NCI-H524 treated with DMSO at 0.1 percent for 48 hours (cell line): ENCODE measurements around the gene FAM151A.

Experiments used
- DNase-seq: peaks from one replicate; lab custom pipeline; 2025; lab: John Stamatoyannopoulos, UW

FAM151A gene

GRCh38 chr1:54623216-54624007, at the start of gene FAM151A:
FAM151A (minus strand) TSS chr1:54623525; CDS start chr1:54623395, 130 bp downstream.
- no peak for DNase-seq

GRCh38 chr1:54671985-54672608, 48.8 kb upstream of the FAM151A start:
- no peak for DNase-seq

DNA sequence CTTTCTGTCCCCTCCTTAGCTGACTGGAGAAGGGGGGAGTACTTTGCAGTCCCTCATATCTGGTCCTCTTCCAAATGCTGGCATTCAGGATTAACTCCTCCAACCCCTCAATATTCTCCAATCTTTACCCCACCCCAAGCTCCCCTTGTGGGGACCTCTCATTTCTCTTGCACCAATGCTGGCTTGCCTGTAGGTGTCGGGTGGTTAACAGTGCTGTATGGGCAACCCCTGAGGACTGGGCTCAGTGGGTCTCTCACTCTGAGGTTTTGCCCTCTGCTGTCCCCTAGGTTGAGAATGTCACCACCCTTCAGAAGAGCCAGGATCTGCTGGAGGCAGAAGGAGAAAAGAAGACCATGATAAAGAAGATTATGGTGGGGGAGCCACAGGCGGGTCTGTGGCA, 45.2 kb upstream of the FAM151A start:
- no peak for DNase-seq

- no peak for DNase-seq
These were observed 44.5 kb upstream of the FAM151A start for GRCh38 chr1:54667797-54668196.

GRCh38 chr1:54666333-54666732, 43.0 kb upstream of the FAM151A start:
- no peak for DNase-seq

- DNase-seq, result no peak
These were observed 42.5 kb upstream of the FAM151A start for GRCh38 chr1:54665852-54666251.

DNA sequence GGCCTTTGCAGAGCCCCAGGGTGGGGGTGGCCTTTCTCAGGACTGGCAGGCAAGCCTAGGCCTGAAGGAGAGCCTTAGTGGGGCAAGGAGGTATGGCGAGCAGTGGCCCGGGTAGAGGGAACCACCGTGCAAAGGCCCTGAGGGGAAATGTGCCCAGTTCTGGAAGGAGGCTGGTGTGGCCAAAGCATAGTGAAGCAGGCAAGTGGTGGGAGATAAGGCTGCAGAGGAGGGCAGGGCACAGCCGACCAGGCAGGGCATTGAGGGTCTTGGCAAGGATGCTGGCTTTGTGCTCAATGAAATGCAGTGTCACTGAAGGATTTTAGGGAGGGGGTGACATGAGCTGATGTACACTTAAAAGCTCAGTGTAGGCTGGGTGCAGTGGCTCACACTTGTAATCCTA, 41.0 kb upstream of the FAM151A start:
- no peak for DNase-seq

DNA sequence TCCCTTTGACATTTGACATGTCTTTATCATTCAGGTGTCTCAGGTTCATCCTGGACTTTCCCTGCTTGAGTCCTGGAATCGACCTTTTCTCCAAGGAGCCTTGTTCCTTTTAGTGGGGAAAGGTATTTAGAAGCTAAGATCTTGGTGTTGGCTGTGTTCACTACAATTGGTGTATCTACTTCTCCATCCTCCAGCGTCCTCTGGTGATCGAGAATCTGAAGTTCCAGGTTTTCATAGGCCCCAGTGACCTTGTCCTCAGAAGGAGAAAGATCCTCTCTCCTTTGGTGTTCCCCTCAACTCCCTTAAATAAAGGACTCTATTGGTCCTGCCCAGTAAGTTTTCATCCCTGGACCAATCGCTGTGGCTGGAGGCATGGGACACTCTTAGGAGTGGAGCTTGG, 40.4 kb upstream of the FAM151A start:
- DNase-seq, result no peak

DNA sequence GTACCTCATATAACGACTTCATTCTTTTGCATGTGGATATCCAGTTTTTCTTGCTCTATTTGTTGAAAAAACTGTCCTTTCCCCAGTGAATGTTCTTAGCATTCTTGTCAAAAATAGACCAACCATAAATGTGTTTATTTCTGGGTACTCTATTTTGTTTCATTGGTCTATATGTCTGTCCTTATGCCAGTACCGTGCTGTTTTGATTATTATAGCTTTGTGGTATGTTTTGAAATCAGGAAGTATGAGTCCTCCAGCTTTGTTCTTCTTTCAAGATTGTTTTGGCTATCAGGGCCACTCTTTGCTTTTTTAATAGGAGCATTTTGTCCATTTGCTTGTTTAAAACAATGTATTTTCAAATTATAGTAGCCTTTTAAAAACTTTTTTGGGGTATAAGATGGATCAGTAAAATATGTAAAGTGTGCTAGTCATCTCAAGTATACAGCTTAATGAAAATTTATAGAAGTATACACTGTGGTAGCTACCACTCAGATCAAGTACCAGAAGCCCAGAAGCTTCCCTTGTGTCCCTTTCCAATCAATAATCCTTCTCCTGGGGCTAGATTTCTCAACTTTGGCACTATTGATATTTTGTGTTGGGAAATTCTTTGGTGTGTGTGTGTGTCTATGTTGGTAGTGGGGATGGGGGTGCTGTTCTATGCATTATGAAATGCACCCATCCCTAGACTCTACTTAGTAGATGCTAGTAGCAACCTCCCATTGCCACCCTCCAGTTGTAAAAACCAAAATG, 35.0 kb upstream of the FAM151A start:
- DNase-seq, result no peak

- no peak for DNase-seq
These were observed 29.7 kb upstream of the FAM151A start for GRCh38 chr1:54653036-54653435.

DNA sequence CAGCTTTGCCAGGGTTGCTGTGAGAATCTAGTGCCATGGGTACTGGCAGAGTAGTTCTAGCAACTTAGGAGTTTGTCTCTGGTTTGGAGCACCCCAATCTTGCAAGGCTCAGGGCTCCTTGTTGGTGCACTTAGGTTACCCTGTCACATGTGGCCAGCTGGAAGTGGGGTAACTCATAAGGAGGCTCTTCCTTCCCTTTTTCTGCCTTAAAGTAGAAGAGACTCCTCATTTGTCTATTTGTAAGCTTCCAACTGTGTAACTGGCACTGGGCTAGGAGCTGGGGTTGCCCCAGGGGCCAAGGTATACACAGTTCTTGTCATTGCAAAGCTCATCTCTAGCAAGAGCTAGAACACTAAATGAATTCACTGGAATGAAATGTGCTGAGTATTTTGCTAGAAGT, 28.8 kb upstream of the FAM151A start:
- DNase-seq, result no peak

DNA sequence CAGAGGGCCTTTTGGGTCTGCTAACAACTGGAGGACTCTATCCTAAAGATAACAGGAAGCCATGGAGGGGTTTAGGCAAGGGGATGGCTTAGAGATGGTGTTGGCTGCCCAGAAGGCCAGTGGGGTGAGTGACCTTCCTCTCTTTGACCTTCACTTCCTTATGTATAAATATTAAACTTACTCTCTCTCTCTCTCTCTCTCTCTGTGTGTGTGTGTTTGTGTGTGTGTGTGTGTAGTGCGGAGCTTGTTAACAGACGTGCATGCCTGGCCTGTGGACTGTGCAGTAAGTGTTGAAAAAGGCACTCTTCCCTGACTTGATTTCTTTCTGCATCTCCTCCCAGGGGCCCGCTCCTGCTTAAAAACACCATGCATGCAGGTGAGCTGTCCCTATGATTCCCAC, 28.3 kb upstream of the FAM151A start:
- no peak for DNase-seq

DNA sequence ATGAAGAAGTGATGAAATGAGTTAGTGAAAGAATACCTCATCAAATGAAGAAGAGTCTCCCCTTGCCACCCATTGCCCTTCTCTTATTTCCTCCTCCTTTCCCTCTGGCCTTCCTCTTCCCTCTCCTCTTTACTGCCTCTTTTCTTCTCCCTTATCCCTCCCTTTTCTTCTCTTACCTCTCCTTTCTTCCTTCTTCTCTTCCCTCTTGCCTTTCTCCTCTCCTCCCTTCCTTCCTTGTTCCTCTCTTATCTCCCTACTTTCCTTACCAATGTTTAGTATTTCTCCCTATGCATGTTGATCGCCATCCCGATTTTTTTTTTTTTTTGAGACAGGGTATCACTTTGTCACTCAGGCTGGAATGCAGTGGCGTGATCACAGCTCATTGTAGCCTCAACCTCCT, 27.1 kb upstream of the FAM151A start:
- DNase-seq, result no peak

DNA sequence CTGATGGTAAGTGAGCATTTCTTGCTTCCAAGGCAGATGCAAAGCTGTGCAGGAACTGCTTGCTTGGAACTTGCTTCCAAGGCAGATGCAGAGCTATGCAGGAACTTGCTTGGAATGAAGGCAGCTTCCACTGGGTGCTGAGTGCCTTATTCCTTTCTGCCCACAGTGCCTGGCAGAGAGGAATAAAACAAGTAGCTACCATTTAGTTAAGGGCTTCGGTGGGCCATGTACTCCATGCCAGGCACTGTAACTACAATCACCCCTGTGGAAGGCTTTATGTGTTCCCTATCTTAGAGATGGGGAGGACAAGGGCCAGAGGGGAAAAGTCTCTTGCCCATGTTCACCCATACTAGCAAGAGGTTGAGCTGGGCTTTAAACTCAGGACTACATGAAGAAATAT, 26.6 kb upstream of the FAM151A start:
- no peak for DNase-seq

- DNase-seq, result no peak
These were observed 26.0 kb upstream of the FAM151A start for GRCh38 chr1:54649130-54649898.

DNA sequence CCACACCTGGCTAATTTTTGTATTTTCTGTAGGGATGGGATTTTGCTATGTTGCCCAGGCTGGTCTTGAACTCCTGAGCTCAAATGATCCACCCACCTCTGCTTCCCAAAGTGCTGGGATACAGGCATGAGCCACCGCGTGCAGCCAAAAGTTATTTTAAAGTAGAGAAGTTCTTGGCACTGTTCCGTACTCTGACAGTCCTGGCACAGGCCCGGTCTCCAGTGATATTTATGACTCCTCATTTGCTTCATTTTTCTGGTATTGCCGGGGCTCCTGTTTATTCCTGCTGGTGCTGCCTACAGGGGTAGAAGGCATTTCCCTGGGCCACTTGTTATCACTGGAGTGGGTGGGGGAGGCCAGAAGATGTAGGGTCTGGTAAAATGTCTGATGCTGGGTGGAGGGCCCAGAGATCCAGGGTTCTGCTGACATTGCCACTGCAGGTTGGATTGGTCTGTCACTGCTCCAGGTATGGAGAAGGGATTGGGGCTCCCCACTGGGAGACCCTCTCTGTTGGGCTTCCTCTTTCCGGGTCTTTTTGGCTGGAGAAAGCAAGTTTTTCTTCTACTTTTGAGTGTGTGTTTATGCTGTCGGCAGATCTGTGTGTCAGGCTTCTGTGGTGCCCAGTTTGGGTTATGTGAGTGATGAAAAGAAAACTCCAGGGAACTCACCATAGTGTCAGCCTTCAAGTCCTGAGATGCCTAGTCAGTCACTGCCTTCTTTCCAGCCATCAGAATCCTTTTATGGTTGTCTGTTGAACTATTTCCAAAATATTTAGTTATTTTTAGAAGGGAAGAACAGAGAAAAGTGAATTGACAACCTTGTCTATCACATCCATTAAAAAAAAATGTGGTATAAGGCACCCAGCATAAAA, 22.7 kb upstream of the FAM151A start:
- DNase-seq, result no peak

DNA sequence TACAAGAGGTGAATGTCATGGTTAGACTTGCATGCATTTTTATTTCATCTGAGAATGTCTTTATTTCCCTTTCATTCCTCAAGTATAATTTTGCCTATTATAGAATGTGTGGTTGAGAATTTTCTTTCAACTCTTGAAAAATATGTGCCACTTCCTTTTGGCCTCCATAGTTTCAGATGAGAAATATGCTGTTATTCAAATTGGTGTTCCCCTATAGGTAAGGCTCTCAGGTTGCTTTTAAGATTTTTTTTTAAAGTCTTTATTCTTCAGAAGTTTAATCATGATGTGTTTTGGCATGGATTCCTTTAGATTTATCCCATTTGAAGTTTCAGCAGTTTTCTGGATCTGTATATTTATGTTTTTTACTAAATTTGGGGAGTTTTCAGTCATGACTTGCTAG, 20.4 kb upstream of the FAM151A start:
- no peak for DNase-seq

GRCh38 chr1:54640863-54641836, 17.8 kb upstream of the FAM151A start, which contains the start of gene MROH7:
MROH7 (plus strand) TSS chr1:54641786; CDS start chr1:54652927, 11,141 bp downstream.
- no peak for DNase-seq

DNA sequence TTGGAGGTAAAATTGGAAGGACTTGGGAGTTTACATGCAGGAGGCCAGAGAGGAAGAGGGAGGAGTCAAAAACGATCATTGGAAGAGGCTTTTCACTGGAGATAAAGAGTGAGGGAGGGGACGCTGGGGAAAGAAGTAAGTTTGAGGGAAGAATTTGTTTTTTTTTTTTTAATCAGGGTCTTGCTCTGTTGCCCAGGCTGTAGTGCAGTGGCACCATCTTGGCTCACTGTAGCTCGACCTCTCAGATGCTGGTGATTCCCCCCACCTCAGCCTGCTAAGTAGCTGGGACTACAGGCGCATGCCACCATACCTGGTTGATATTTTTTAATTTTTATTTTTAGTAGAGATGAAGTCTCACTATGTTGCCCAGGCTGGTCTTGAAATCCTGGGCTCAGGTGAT, 17.0 kb upstream of the FAM151A start:
- no peak for DNase-seq
